AG04449 (cell line): ENCODE results near the gene DCAF5.

Experiments used
- CTCF ChIA-PET: fragments of 350-600 bp; formaldehyde crosslinking; extraction: SDS; loops from one replicate; lab custom pipeline; 2021; ENCODE audit warnings: antibody characterized with exemption; lab: Yijun Ruan, JAX
- POLR2A ChIA-PET: fragments of 400-600, 350-600 bp; formaldehyde crosslinking; extraction: SDS; loops from one replicate; lab custom pipeline; 2020; ENCODE audit warnings: antibody characterized with exemption, inconsistent platforms; lab: Yijun Ruan, JAX
- DNase-seq: peaks from one replicate; pipeline ENCODE4 v3.0.0-alpha.2; 2010; ENCODE audit warnings: low read depth, low spot score
- H3K4me3 ChIP-seq: 2 replicates; pipeline ENCODE4 v1.5.1; 2011; ENCODE audit warnings: low read depth, mild to moderate bottlenecking, control low read depth, low read length
- CTCF ChIP-seq: IDR thresholded peaks from one replicate; pipeline ENCODE4 v1.5.1; 2011; ENCODE audit warnings: mild to moderate bottlenecking, moderate library complexity, low read length, control low read depth, inconsistent platforms; ENCODE audit not compliant: insufficient read depth; ENCODE audit errors: missing control alignments

DCAF5 gene

GRCh38 chr14:69106451-69106850 is 46.5 kb downstream of the DCAF5 start:
- CTCF ChIA-PET, result interaction anchor here (0.9 to 9.3 kb wide), 43 partner anchors 8 to 1173 kb away, joined by 3 to 154 read pairs (median 8); no protein-coding TSS in a partner anchor
- POLR2A ChIA-PET, result no interaction called here
- DNase-seq, result no peak
- no peak for TF ChIP-seq CTCF
- no peak overlapping the region for H3K4me3 ChIP-seq

- DNase-seq, result no peak
- ChIA-PET POLR2A (interaction anchor here (1.0 kb wide), 1 partner anchor 128 kb away, joined by 3 read pairs; no protein-coding TSS in a partner anchor), CTCF (interaction anchor here (1.3 to 9.3 kb wide), 4 partner anchors 12 to 242 kb away, joined by 3 to 154 read pairs (median 73); no protein-coding TSS in a partner anchor)
- TF ChIP-seq CTCF, result no peak
- no peak overlapping the region for H3K4me3 ChIP-seq
These were observed 47.6 kb downstream of the DCAF5 start for GRCh38 chr14:69105326-69105725.

- CTCF ChIA-PET, result interaction anchor here (0.6 to 9.3 kb wide), 13 partner anchors 11 to 239 kb away, joined by 3 to 154 read pairs (median 3); no protein-coding TSS in a partner anchor
- POLR2A ChIA-PET, result interaction anchor here (0.6 to 1.2 kb wide), 3 partner anchors 124 to 177 kb away, joined by 3 to 7 read pairs (median 4); no protein-coding TSS in a partner anchor
- H3K4me3 ChIP-seq, result no peak overlapping the region
- peak; percentile 60 for TF ChIP-seq CTCF
- peak; percentile 42 for DNase-seq
These were observed 51.5 kb downstream of the DCAF5 start for GRCh38 chr14:69101331-69101826.

GRCh38 chr14:69097974-69098373 is 54.9 kb downstream of the DCAF5 start:
- H3K4me3 ChIP-seq, result no peak overlapping the region
- ChIA-PET POLR2A (no interaction called here), CTCF (interaction anchor here (0.9 to 4.0 kb wide), 6 partner anchors 8 to 235 kb away, joined by 3 to 35 read pairs (median 18); no protein-coding TSS in a partner anchor)
- TF ChIP-seq CTCF, result no peak
- DNase-seq, result no peak

GRCh38 chr14:69096781-69097475 is 56.0 kb downstream of the DCAF5 start:
- no peak for DNase-seq
- POLR2A ChIA-PET, result interaction anchor here (1.7 kb wide), 1 partner anchor 119 kb away, joined by 7 read pairs; no protein-coding TSS in a partner anchor
- H3K4me3 ChIP-seq, result no peak overlapping the region
- TF ChIP-seq CTCF, result no peak
- CTCF ChIA-PET, result interaction anchor here (0.7 to 4.0 kb wide), 11 partner anchors 11 to 234 kb away, joined by 3 to 35 read pairs (median 4); no protein-coding TSS in a partner anchor

- ChIA-PET POLR2A (interaction anchor here (1.7 kb wide), 1 partner anchor 119 kb away, joined by 7 read pairs; no protein-coding TSS in a partner anchor), CTCF (interaction anchor here (1.0 to 2.1 kb wide), 4 partner anchors 33 to 233 kb away, joined by 4 to 5 read pairs (median 4); no protein-coding TSS in a partner anchor)
- no peak for DNase-seq
- TF ChIP-seq CTCF, result no peak
- no peak overlapping the region for H3K4me3 ChIP-seq
These were observed 56.7 kb downstream of the DCAF5 start for GRCh38 chr14:69096246-69096645.
